Stimulated activated CD4-positive, alpha-beta T cell treated with anti-CD3 and anti-CD28 coated beads, Interleukin-1b, Interleukin-23, amount 100 ng/mL, for 48 hours (primary cell): ENCODE results near the gene MRPL3.

Experiments
- DNase-seq: peaks from one replicate; pipeline ENCODE4 v3.0.0-alpha.2; 2020

Gene MRPL3

GRCh38 chr3:131502530-131503319, at the start of gene MRPL3:
Gene MRPL3 (minus strand): TSS chr3:131502971. CDS start chr3:131502821, 150 bp downstream.
- DNase-seq, result peak; percentile 89

GRCh38 chr3:131551761-131552160, 49.0 kb upstream of the MRPL3 start:
- DNase-seq, result no peak

- no peak for DNase-seq
Observed at GRCh38 chr3:131550562-131551465, 48.0 kb upstream of the MRPL3 start.

- DNase-seq, result no peak
Observed at GRCh38 chr3:131549340-131549739, 46.6 kb upstream of the MRPL3 start.

- DNase-seq, result no peak
Observed at GRCh38 chr3:131547585-131547984, 44.8 kb upstream of the MRPL3 start.

- no peak for DNase-seq
Observed at GRCh38 chr3:131546441-131546840, 43.7 kb upstream of the MRPL3 start.

GRCh38 chr3:131544557-131544956, 41.8 kb upstream of the MRPL3 start:
- no peak for DNase-seq

GRCh38 chr3:131543714-131544113, 40.9 kb upstream of the MRPL3 start:
- no peak for DNase-seq

GRCh38 chr3:131541288-131541687, 38.5 kb upstream of the MRPL3 start:
- no peak for DNase-seq

GRCh38 chr3:131540821-131541220, 38.0 kb upstream of the MRPL3 start:
- DNase-seq, result no peak

GRCh38 chr3:131540143-131540542, 37.4 kb upstream of the MRPL3 start:
- no peak for DNase-seq

GRCh38 chr3:131538968-131539367, 36.2 kb upstream of the MRPL3 start:
- DNase-seq, result no peak

- DNase-seq, result no peak
Observed at GRCh38 chr3:131537531-131537930, 34.8 kb upstream of the MRPL3 start.

- DNase-seq, result no peak
Observed at GRCh38 chr3:131535596-131535995, 32.8 kb upstream of the MRPL3 start.

- DNase-seq, result no peak
Observed at GRCh38 chr3:131535131-131535530, 32.4 kb upstream of the MRPL3 start.

- DNase-seq, result no peak
Observed at GRCh38 chr3:131532645-131533044, 29.9 kb upstream of the MRPL3 start.

GRCh38 chr3:131530843-131531242, 28.1 kb upstream of the MRPL3 start:
- DNase-seq, result no peak

GRCh38 chr3:131530388-131530787, 27.6 kb upstream of the MRPL3 start:
- DNase-seq, result no peak

GRCh38 chr3:131526801-131527347, 24.1 kb upstream of the MRPL3 start:
- DNase-seq, result peak; percentile 17

- no peak for DNase-seq
Observed at GRCh38 chr3:131518680-131519079, 15.9 kb upstream of the MRPL3 start.

- DNase-seq, result no peak
Observed at GRCh38 chr3:131505421-131505820, 2.6 kb upstream of the MRPL3 start.

GRCh38 chr3:131503320-131503635, 507 bp upstream of the MRPL3 start:
- no peak for DNase-seq

- DNase-seq, result no peak
Observed at GRCh38 chr3:131501949-131502348, 822 bp downstream of the MRPL3 start.

GRCh38 chr3:131494706-131495105, 8.1 kb downstream of the MRPL3 start:
- no peak for DNase-seq
